Karpas-422 (cell line): ENCODE data around the gene NEK7. TPM values are rescaled to one million over a fixed set of nuclear protein-coding genes. Genes with fewer than 3 reads are reported as not detected.
"Not testable (repeated sequence)": the region's sequence is repeated elsewhere in the genome, so short reads cannot be mapped to it uniquely, and the experiment has no call there.

ENCODE experiments used
- DNase-seq: peaks from one replicate; pipeline ENCODE4 v3.0.0-alpha.2; 2015
- H2AFZ ChIP-seq: fragments of 200-600 bp; sonication (generic); 2 replicates; pipeline ENCODE4 v1.6.1; 2014; ENCODE audit warnings: antibody characterized with exemption, low read length, mixed read lengths
- H3K27ac ChIP-seq: fragments of 200-600 bp; sonication (generic); 2 replicates; pipeline ENCODE4 v1.5.1; 2014; ENCODE audit warnings: mild to moderate bottlenecking, low read length, moderate library complexity
- H3K27me3 ChIP-seq: fragments of 200-600 bp; sonication (generic); 2 replicates; pipeline ENCODE4 v1.6.1; 2014; ENCODE audit warnings: low read length, mixed read lengths
- H3K36me3 ChIP-seq: fragments of 200-600 bp; sonication (generic); 2 replicates; pipeline ENCODE4 v1.6.1; 2014; ENCODE audit warnings: low read length, mixed read lengths; ENCODE audit not compliant: insufficient read depth
- H3K4me1 ChIP-seq: fragments of 200-600 bp; sonication (generic); 2 replicates; pipeline ENCODE4 v1.6.1; 2014; ENCODE audit warnings: mild to moderate bottlenecking, low read length, mixed read lengths
- H3K4me2 ChIP-seq: fragments of 200-600 bp; sonication (generic); 2 replicates; pipeline ENCODE4 v1.6.1; 2014; ENCODE audit warnings: low read length, low read depth, mild to moderate bottlenecking; ENCODE audit not compliant: poor library complexity, severe bottlenecking
- H3K4me3 ChIP-seq: fragments of 200-600 bp; sonication (generic); 2 replicates; pipeline ENCODE4 v1.5.1; 2014; ENCODE audit warnings: mild to moderate bottlenecking, antibody characterized with exemption, low read length, mixed read lengths
- H3K79me2 ChIP-seq: fragments of 200-600 bp; sonication (generic); 2 replicates; pipeline ENCODE4 v1.6.1; 2014; ENCODE audit warnings: mild to moderate bottlenecking, low read length, mixed read lengths
- H3K9ac ChIP-seq: fragments of 200-600 bp; sonication (generic); 2 replicates; pipeline ENCODE4 v1.6.0; 2014; ENCODE audit warnings: low read length
- H3K9me2 ChIP-seq: fragments of 200-600 bp; sonication (generic), shearing (Covaris generic); replicated peaks from 2 replicates; pipeline ENCODE4 v1.6.0; 2014; ENCODE audit warnings: mild to moderate bottlenecking, low read length, moderate library complexity; ENCODE audit not compliant: insufficient read depth
- H3K9me3 ChIP-seq: fragments of 300-700, 200-600 bp; sonication (generic); 2 replicates; pipeline ENCODE4 v1.6.1; 2014; ENCODE audit warnings: low read length, mixed read lengths
- H4K20me1 ChIP-seq: fragments of 200-600 bp; sonication (generic); 2 replicates; pipeline ENCODE4 v1.6.1; 2014; ENCODE audit warnings: mild to moderate bottlenecking, antibody characterized with exemption, low read length, low read depth; ENCODE audit not compliant: insufficient read depth
- total RNA-seq: library from RNA; depleted of rRNA; stranded (reverse); fragments of >200 nt; shearing (Covaris generic); gene quantifications from 2 replicates; pipeline ENCODE4 v1.2.3, GENCODE V29; 2014; ENCODE audit warnings: low replicate concordance

Gene NEK7
- total RNA-seq, 1 experiment from 2014 or later, result 133 TPM

GRCh38 chr1:198205016-198205684, 48.4 kb downstream of the NEK7 start:
- Histone ChIP-seq H3K4me1 (peaks cover 29% of the 10 kb centered on the region), H3K4me2 (no peak overlapping the region), H3K4me3 (no peak overlapping the region), H3K27ac (no peak overlapping the region), H4K20me1 (no peaks in the 10 kb centered on the region), H3K9me2 (no peaks in the 10 kb centered on the region), H3K36me3 (no peaks in the 10 kb centered on the region; the same call in 1 of the 2 replicates), H3K79me2 (peaks cover 99% of the 10 kb centered on the region), H3K9me3 (no peaks in the 10 kb centered on the region), H3K9ac (no peak overlapping the region), H3K27me3 (no peaks in the 10 kb centered on the region), H2AFZ (no peak overlapping the region)
- no peak for DNase-seq

GRCh38 chr1:198206292-198206691, 49.5 kb downstream of the NEK7 start:
- H2AFZ ChIP-seq, result no peak overlapping the region
- H3K27ac ChIP-seq, result no peak overlapping the region
- H3K4me2 ChIP-seq, result no peak overlapping the region
- DNase-seq, result no peak
- no peaks in the 10 kb centered on the region for H4K20me1 ChIP-seq
- H3K9ac ChIP-seq, result no peak overlapping the region
- peaks cover 22% of the 10 kb centered on the region for H3K4me1 ChIP-seq
- no peaks in the 10 kb centered on the region for H3K9me2 ChIP-seq
- H3K9me3 ChIP-seq, result no peaks in the 10 kb centered on the region
- peaks cover 95% of the 10 kb centered on the region for H3K79me2 ChIP-seq
- no peaks in the 10 kb centered on the region for H3K27me3 ChIP-seq
- peaks cover 5% of the 10 kb centered on the region for H3K36me3 ChIP-seq
- H3K4me3 ChIP-seq, result no peak overlapping the region

GRCh38 chr1:198211696-198212095, 54.9 kb downstream of the NEK7 start:
- Histone ChIP-seq H3K4me1 (no peaks in the 10 kb centered on the region), H3K4me3 (no peak overlapping the region), H3K4me2 (no peak overlapping the region), H3K9me3 (peaks cover 15% of the 10 kb centered on the region), H3K36me3 (peaks cover 20% of the 10 kb centered on the region), H3K9me2 (no peaks in the 10 kb centered on the region), H3K27me3 (no peaks in the 10 kb centered on the region), H3K27ac (no peak overlapping the region), H3K79me2 (peaks cover 86% of the 10 kb centered on the region), H2AFZ (no peak overlapping the region), H4K20me1 (no peaks in the 10 kb centered on the region), H3K9ac (no peak overlapping the region)
- DNase-seq, result no peak

- Histone ChIP-seq H3K9me2 (no peaks in the 10 kb centered on the region), H2AFZ (no peak overlapping the region), H3K4me3 (no peak overlapping the region), H3K79me2 (peaks cover 86% of the 10 kb centered on the region), H3K4me2 (no peak overlapping the region), H4K20me1 (no peaks in the 10 kb centered on the region), H3K27me3 (no peaks in the 10 kb centered on the region), H3K4me1 (no peaks in the 10 kb centered on the region), H3K36me3 (peaks cover 20% of the 10 kb centered on the region), H3K27ac (no peak overlapping the region), H3K9ac (no peak overlapping the region), H3K9me3 (peaks cover 15% of the 10 kb centered on the region)
- no peak for DNase-seq
Measured at GRCh38 chr1:198212126-198212525, 55.3 kb downstream of the NEK7 start.

GRCh38 chr1:198212675-198213074, 55.9 kb downstream of the NEK7 start:
- peaks cover 86% of the 10 kb centered on the region for H3K79me2 ChIP-seq

GRCh38 chr1:198214924-198215323, 58.1 kb downstream of the NEK7 start:
- Histone ChIP-seq H3K9ac (no peak overlapping the region), H3K36me3 (peaks cover 20% of the 10 kb centered on the region), H3K9me2 (no peaks in the 10 kb centered on the region), H3K27ac (no peak overlapping the region), H3K79me2 (peaks cover 79% of the 10 kb centered on the region), H4K20me1 (no peaks in the 10 kb centered on the region), H2AFZ (no peak overlapping the region), H3K4me3 (no peak overlapping the region), H3K9me3 (peaks cover 15% of the 10 kb centered on the region), H3K4me2 (no peak overlapping the region), H3K4me1 (no peaks in the 10 kb centered on the region), H3K27me3 (no peaks in the 10 kb centered on the region)
- no peak for DNase-seq

More at GRCh38 chr1:198212675-198213074, 55.9 kb downstream of the NEK7 start:
- Histone ChIP-seq H3K4me1 (no peaks in the 10 kb centered on the region), H3K27ac (no peak overlapping the region), H3K9me2 (no peaks in the 10 kb centered on the region), H3K9me3 (peaks cover 15% of the 10 kb centered on the region), H4K20me1 (no peaks in the 10 kb centered on the region), H3K36me3 (peaks cover 20% of the 10 kb centered on the region), H3K4me2 (no peak overlapping the region), H3K27me3 (no peaks in the 10 kb centered on the region), H2AFZ (no peak overlapping the region), H3K9ac (no peak overlapping the region), H3K4me3 (no peak overlapping the region)
- DNase-seq, result no peak

- Histone ChIP-seq H4K20me1 (no peaks in the 10 kb centered on the region), H3K36me3 (peaks cover 3% of the 10 kb centered on the region; the same call in 1 of the 2 replicates), H3K9me2 (no peaks in the 10 kb centered on the region), H2AFZ (no peak overlapping the region), H3K4me3 (no peak overlapping the region), H3K4me1 (no peaks in the 10 kb centered on the region), H3K27ac (no peak overlapping the region), H3K79me2 (peaks cover 82% of the 10 kb centered on the region), H3K4me2 (no peak overlapping the region), H3K9me3 (no peaks in the 10 kb centered on the region), H3K27me3 (no peaks in the 10 kb centered on the region), H3K9ac (no peak overlapping the region)
- no peak for DNase-seq
Measured at GRCh38 chr1:198220428-198220827, 63.6 kb downstream of the NEK7 start.

- not testable (repeated sequence) for H4K20me1 ChIP-seq, H3K36me3 ChIP-seq, H3K9ac ChIP-seq, H3K27ac ChIP-seq, DNase-seq, H3K4me1 ChIP-seq, H3K9me2 ChIP-seq, H3K27me3 ChIP-seq, H3K4me2 ChIP-seq, H3K9me3 ChIP-seq, H2AFZ ChIP-seq, H3K4me3 ChIP-seq
- peaks cover 72% of the 10 kb centered on the region for H3K79me2 ChIP-seq
Measured at GRCh38 chr1:198227010-198227409, 70.2 kb downstream of the NEK7 start.
